ENCODE data around the gene CARD19.

Gene CARD19

GRCh38 chr9:93099551-93100275 is 3.7 kb downstream of the CARD19 start:
- Histone ChIP-seq H3K4me3 (ENCODE audit: low read depth, low read length) (no peak overlapping the region), H3K4me1 (ENCODE audit: control insufficient read depth, insufficient read depth, low read length) (peaks cover 2% of the 10 kb centered on the region; the same call in 1 of the 2 replicates), H3K9me3 (ENCODE audit: control insufficient read depth, insufficient read depth, low read depth, low read length) (no peaks in the 10 kb centered on the region; the same call in 1 of the 2 replicates), H3K27ac (ENCODE audit: extremely low read depth, low read depth, low read length) (no peak overlapping the region), H3K36me3 (ENCODE audit: control insufficient read depth in 2 of 2, insufficient read depth in 1 of 2, low read length in 2 of 2) (no peaks in the 10 kb centered on the region; a peak in 1 of 3 replicates)
- ChIA-PET CTCF (interaction anchor here (2.9 kb wide), 1 partner anchor 9 kb away, joined by 15 read pairs; no protein-coding TSS in a partner anchor), POLR2A (no interaction called here)
- no peak for TF ChIP-seq ZBTB7A (tag by site-specific recombination; IDR thresholded peaks at IDR 0.05; ENCODE audit: low read depth)
- no peak for TF ChIP-seq ZNF768 (tag by site-specific recombination; IDR thresholded peaks at IDR 0.05)
- no peak for TF ChIP-seq ZNF747 (tag by site-specific recombination; IDR thresholded peaks at IDR 0.05)
- TF ChIP-seq ZNF560 (tag by site-specific recombination; IDR thresholded peaks at IDR 0.05; ENCODE audit: borderline replicate concordance) = no peak
- TF ChIP-seq CTCF (tag by site-specific recombination; IDR thresholded peaks at IDR 0.05) = no peak
- TF ChIP-seq ZNF169 (tag by site-specific recombination; IDR thresholded peaks at IDR 0.05) = no peak
- TF ChIP-seq ZNF510 (tag by site-specific recombination; IDR thresholded peaks at IDR 0.05; ENCODE audit: insufficient replicate concordance) = no peak
- TF ChIP-seq FEZF1 (tag by site-specific recombination; IDR thresholded peaks at IDR 0.05) = no peak
- no peak for TF ChIP-seq ZNF274 (IDR thresholded peaks at IDR 0.05; ENCODE audit: low read length)
- TF ChIP-seq ZNF274 (tag by site-specific recombination; IDR thresholded peaks at IDR 0.05; ENCODE audit: borderline replicate concordance) = no peak
- no peak for TF ChIP-seq BCL11B (tag by site-specific recombination; IDR thresholded peaks at IDR 0.05; ENCODE audit: low read depth)
- no peak for TF ChIP-seq HOXA7 (CRISPR knock-in tag; IDR thresholded peaks at IDR 0.05; ENCODE audit: borderline replicate concordance)
- no peak for TF ChIP-seq ZNF596 (tag by site-specific recombination; IDR thresholded peaks at IDR 0.05)
- no peak for TF ChIP-seq ZNF791 (tag by site-specific recombination; IDR thresholded peaks at IDR 0.05)
- no peak for TF ChIP-seq PRDM1 (tag by site-specific recombination; IDR thresholded peaks at IDR 0.05)
- no peak for TF ChIP-seq ZNF585B (tag by site-specific recombination; IDR thresholded peaks at IDR 0.05)
- TF ChIP-seq ZNF473 (tag by site-specific recombination; IDR thresholded peaks at IDR 0.05) = no peak
- TF ChIP-seq ZNF311 (tag by site-specific recombination; IDR thresholded peaks at IDR 0.05; ENCODE audit: borderline replicate concordance) = no peak
- no peak for TF ChIP-seq ZNF362 (tag by site-specific recombination; IDR thresholded peaks at IDR 0.05)

- TF ChIP-seq SALL2 (tag by site-specific recombination; IDR thresholded peaks at IDR 0.05; ENCODE audit: borderline replicate concordance) (no peak), ZNF610 (tag by site-specific recombination; IDR thresholded peaks at IDR 0.05; ENCODE audit: borderline replicate concordance) (no peak), ZNF280C (tag by site-specific recombination; IDR thresholded peaks at IDR 0.05) (no peak), BCL11A (tag by site-specific recombination; IDR thresholded peaks at IDR 0.05; ENCODE audit: low read depth) (no peak), ZNF114 (tag by site-specific recombination; IDR thresholded peaks at IDR 0.05) (no peak), ZNF48 (tag by site-specific recombination; IDR thresholded peaks at IDR 0.05) (no peak), GFI1B (tag by site-specific recombination; IDR thresholded peaks at IDR 0.05) (no peak), ZNF311 (tag by site-specific recombination; IDR thresholded peaks at IDR 0.05; ENCODE audit: borderline replicate concordance) (no peak), ZNF248 (tag by site-specific recombination; IDR thresholded peaks at IDR 0.05) (no peak), ZNF138 (tag by site-specific recombination; IDR thresholded peaks at IDR 0.05; ENCODE audit: borderline replicate concordance) (no peak), ZNF112 (tag by site-specific recombination; IDR thresholded peaks at IDR 0.05) (no peak), ZNF701 (tag by site-specific recombination; IDR thresholded peaks at IDR 0.05) (no peak)
- Histone ChIP-seq H3K4me1 (ENCODE audit: control insufficient read depth, insufficient read depth, low read length) (peaks cover 2% of the 10 kb centered on the region; the same call in 1 of the 2 replicates), H3K27ac (ENCODE audit: extremely low read depth, low read depth, low read length) (no peak overlapping the region), H3K36me3 (ENCODE audit: control insufficient read depth in 2 of 2, insufficient read depth in 1 of 2, low read length in 2 of 2) (no peaks in the 10 kb centered on the region; a peak in 1 of 3 replicates), H3K9me3 (ENCODE audit: control insufficient read depth, insufficient read depth, low read depth, low read length) (no peaks in the 10 kb centered on the region; the same call in 1 of the 2 replicates), H3K4me3 (ENCODE audit: low read depth, low read length) (no peak overlapping the region)
- CTCF ChIA-PET = no interaction called here
- POLR2A ChIA-PET = no interaction called here
Measured at GRCh38 chr9:93100276-93100636, 4.2 kb downstream of the CARD19 start.

Data from HEK293 (cell line).